Liver (tissue), 9 donors: ENCODE measurements around the gene IWS1. TPM values are rescaled to one million over a fixed set of nuclear protein-coding genes. Genes with fewer than 3 reads are reported as not detected.

Experiments
- DNase-seq: peaks from one replicate; pipeline ENCODE4 v3.0.0-alpha.2; 2017; ENCODE audit warnings: low spot score
- H3K27ac ChIP-seq, 2 donors: one replicate each; pipeline ENCODE4 v1.7.0; 2013; ENCODE audit warnings: inconsistent platforms in 2 of 2, low read length in 2 of 2, control low read depth in 1 of 2, low read depth in 1 of 2, mild to moderate bottlenecking in 1 of 2
- H3K27me3 ChIP-seq, 4 donors: one replicate each; pipeline versions ENCODE4 v1.6.1 to v1.7.0; 2013; ENCODE audit warnings: low read length in 3 of 4, inconsistent platforms in 1 of 4, mild to moderate bottlenecking in 1 of 4, moderate library complexity in 1 of 4; ENCODE audit not compliant: control insufficient read depth in 4 of 4, insufficient read depth in 4 of 4
- H3K36me3 ChIP-seq, 4 donors: one replicate each; pipeline versions ENCODE4 v1.6.1 to v1.7.0; 2013; ENCODE audit warnings: low read length in 3 of 4, mild to moderate bottlenecking in 3 of 4, low read depth in 1 of 4, moderate library complexity in 1 of 4; ENCODE audit not compliant: control insufficient read depth in 4 of 4, insufficient read depth in 3 of 4
- H3K4me1 ChIP-seq, 4 donors: one replicate each; pipeline versions ENCODE4 v1.6.1 to v1.7.0; 2013; ENCODE audit warnings: low read length in 3 of 4, mild to moderate bottlenecking in 3 of 4, moderate library complexity in 1 of 4; ENCODE audit not compliant: control insufficient read depth in 4 of 4, insufficient read depth in 4 of 4
- H3K4me3 ChIP-seq, 3 donors: one replicate each; pipeline versions ENCODE4 v1.6.1 to v1.7.0; 2013; ENCODE audit warnings: low read length in 3 of 3, control low read depth in 1 of 3, low read depth in 1 of 3, mild to moderate bottlenecking in 1 of 3
- H3K9ac ChIP-seq, 2 donors: one replicate each; pipeline ENCODE4 v1.7.0; 2013; ENCODE audit warnings: low read length in 2 of 2, mild to moderate bottlenecking in 2 of 2, moderate library complexity in 2 of 2, control low read depth in 1 of 2, low read depth in 1 of 2
- H3K9me3 ChIP-seq, 4 donors: one replicate each; pipeline versions ENCODE4 v1.6.1 to v1.7.0; 2013; ENCODE audit warnings: low read length in 3 of 4; ENCODE audit not compliant: control insufficient read depth in 4 of 4
- EGR1 ChIP-seq, 2 donors: IDR thresholded peaks; 2 replicates each; pipeline ENCODE4 v1.6.1; 2016 to 2018; ENCODE audit warnings: antibody characterized with exemption in 2 of 2, low read depth in 2 of 2
- FOXA1 ChIP-seq: IDR thresholded peaks from 2 replicates; pipeline ENCODE4 v1.6.1; 2016; ENCODE audit warnings: antibody characterized with exemption
- FOXA2 ChIP-seq: IDR thresholded peaks from 2 replicates; pipeline ENCODE4 v1.6.1; 2016; ENCODE audit warnings: antibody characterized with exemption
- HNF4A ChIP-seq, 2 donors: conservative IDR thresholded peaks; 2 replicates each; pipeline ENCODE4 v1.6.1; 2016; ENCODE audit warnings: antibody characterized with exemption in 2 of 2, mild to moderate bottlenecking in 2 of 2
- HNF4G ChIP-seq: IDR thresholded peaks from 2 replicates; pipeline ENCODE4 v1.6.1; 2016; ENCODE audit warnings: antibody characterized with exemption
- NR2F2 ChIP-seq: IDR thresholded peaks from 2 replicates; pipeline ENCODE4 v1.6.1; 2016; ENCODE audit warnings: antibody characterized with exemption
- RAD21 ChIP-seq, 2 donors: IDR thresholded peaks; 2 replicates each; pipeline ENCODE4 v1.6.1; 2016; ENCODE audit warnings: antibody characterized with exemption in 2 of 2, mild to moderate bottlenecking in 2 of 2
- RXRA ChIP-seq, 2 donors: IDR thresholded peaks; 2 replicates each; pipeline ENCODE4 v1.6.1; 2017 to 2018; ENCODE audit warnings: antibody characterized with exemption in 2 of 2, mild to moderate bottlenecking in 1 of 2
- TAF1 ChIP-seq: conservative IDR thresholded peaks from 2 replicates; pipeline ENCODE4 v1.6.1; 2016; ENCODE audit warnings: antibody characterized with exemption, mild to moderate bottlenecking
- YY1 ChIP-seq: IDR thresholded peaks from 2 replicates; pipeline ENCODE4 v1.6.1; 2016; ENCODE audit warnings: antibody characterized with exemption, mild to moderate bottlenecking
- WGBS: extraction: QIAGEN DNeasy Blood & Tissue Kit; methylation state at CpG from one replicate; pipeline ENCODE4 v1.1.7; 2013; 5-methylcytosine and 5-hydroxymethylcytosine counted together
- polyA plus RNA-seq, 2 donors: library from polyadenylated mRNA; stranded (reverse) in 1 of 2; unstranded in 1 of 2; fragments of 200-250 nt in 1 of 2; fragments of >200 nt in 1 of 2; fragmentation: Nextera tagmentation in 1 of 2; extraction: Ambion mirVana in 1 of 2; gene quantifications; one replicate each; pipeline versions ENCODE4 v1.2.1 to v1.2.3, GENCODE V29; 2013 to 2015
- total RNA-seq, 2 donors: library from RNA; depleted of rRNA; stranded (reverse); fragments of >200 nt; gene quantifications; one replicate each; pipeline ENCODE4 v1.2.3, GENCODE V29; 2014
- TF ChIP-seq, protein P1 (sequence below): fragments of 150-350 bp; IDR thresholded peaks from 2 replicates; pipeline ENCODE4 v1.5.1; 2017; ENCODE audit warnings: improper control_type of control experiment, low read depth, low read length; ENCODE audit not compliant: missing input control
- TF ChIP-seq, protein P2 (sequence below): IDR thresholded peaks from 2 replicates; pipeline ENCODE4 v1.6.1; 2016; ENCODE audit warnings: antibody characterized with exemption
- TF ChIP-seq, protein P3 (sequence below): IDR thresholded peaks from 2 replicates; pipeline ENCODE4 v1.6.1; 2016; ENCODE audit warnings: antibody characterized with exemption
- donor health status: healthy.
- donor health status: healthy.
- donor health status: healthy.
- donor health status: healthy.
- donor health status: healthy.

Gene IWS1
- total and polyA plus RNA-seq, 4 donors: 13.0 to 28.9 (median 22.8) TPM

DNA sequence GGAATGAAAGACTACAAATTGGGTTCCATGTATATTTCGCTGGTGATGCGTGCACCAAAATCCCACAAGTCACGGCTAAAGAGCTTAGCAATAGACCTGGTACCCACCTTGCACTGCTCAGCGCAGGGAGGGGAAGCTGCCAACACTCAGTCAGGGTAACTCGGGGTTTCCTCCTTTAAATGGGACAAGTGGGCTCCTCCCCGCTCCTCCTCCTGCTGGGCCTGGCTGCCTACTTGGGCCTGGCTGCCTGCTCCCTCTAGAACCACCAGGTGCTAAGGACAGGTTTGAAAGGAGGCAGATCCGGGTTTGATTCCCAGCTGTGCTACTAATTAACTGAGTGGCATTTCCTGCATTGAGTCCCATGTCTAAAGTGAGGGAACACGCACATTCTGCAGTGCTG is 32.6 kb upstream of the IWS1 start (continued):
- TF ChIP-seq, protein P1, sequence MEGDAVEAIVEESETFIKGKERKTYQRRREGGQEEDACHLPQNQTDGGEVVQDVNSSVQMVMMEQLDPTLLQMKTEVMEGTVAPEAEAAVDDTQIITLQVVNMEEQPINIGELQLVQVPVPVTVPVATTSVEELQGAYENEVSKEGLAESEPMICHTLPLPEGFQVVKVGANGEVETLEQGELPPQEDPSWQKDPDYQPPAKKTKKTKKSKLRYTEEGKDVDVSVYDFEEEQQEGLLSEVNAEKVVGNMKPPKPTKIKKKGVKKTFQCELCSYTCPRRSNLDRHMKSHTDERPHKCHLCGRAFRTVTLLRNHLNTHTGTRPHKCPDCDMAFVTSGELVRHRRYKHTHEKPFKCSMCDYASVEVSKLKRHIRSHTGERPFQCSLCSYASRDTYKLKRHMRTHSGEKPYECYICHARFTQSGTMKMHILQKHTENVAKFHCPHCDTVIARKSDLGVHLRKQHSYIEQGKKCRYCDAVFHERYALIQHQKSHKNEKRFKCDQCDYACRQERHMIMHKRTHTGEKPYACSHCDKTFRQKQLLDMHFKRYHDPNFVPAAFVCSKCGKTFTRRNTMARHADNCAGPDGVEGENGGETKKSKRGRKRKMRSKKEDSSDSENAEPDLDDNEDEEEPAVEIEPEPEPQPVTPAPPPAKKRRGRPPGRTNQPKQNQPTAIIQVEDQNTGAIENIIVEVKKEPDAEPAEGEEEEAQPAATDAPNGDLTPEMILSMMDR: no peak
- TF ChIP-seq FOXA2 (no peak), RAD21 (IDR thresholded peaks at IDR 0.05) (no peak), EGR1 (IDR thresholded peaks at IDR 0.05; ENCODE audit: low read depth in 2 of 2) (no peak), TAF1 (no peak), FOXA1 (no peak)
- TF ChIP-seq, protein P2, sequence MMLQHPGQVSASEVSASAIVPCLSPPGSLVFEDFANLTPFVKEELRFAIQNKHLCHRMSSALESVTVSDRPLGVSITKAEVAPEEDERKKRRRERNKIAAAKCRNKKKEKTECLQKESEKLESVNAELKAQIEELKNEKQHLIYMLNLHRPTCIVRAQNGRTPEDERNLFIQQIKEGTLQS: no peak

DNA sequence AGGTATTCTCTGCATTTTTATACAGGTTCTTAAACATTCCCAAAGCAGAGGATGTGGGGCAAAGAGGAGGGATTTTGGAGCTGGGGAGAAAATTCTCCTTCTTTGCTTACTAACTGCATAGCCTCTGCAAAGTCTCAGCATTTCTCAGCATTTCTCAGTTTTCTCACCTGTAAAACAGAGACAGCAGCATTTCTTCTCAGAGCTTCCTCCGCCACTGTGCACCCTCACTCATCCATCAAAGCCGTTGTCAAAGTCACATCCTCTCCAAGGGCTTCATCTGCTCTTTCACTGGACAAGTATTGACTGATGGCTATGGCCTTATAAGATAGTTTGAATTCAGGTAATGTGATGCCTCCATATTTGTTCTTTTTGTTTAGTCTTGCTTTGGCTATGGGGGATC is 26.6 kb upstream of the IWS1 start:
- 81% methylated on average over 2 of the region's 2 CpGs for WGBS
- no peaks in the 10 kb centered on the region for H3K4me1 ChIP-seq
- DNase-seq: no peak

DNA sequence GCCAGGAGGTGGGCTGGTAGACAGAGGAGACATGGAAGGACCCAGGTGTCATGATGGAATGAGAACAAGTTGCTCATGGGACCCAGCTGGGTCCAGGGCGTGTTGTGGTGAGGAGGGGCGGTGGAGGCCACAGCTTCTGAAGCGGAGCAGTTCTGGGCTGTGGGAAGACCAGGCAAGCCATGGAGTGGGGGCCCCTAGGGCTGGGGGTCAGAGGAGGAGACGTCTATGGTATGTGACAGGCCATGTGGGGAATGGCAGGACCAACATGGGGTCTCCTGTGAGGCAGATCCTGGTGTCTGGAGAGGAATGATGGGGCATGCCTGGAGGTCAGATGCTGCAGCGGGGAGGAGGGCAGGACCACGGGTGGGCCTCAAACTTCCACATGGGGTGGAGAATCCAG is 26.0 kb upstream of the IWS1 start:
- Histone ChIP-seq H3K36me3 (no peaks in the 10 kb centered on the region), H3K9ac (no peak overlapping the region), H3K27ac (no peak overlapping the region), H3K9me3 (no peaks in the 10 kb centered on the region), H3K4me1 (no peaks in the 10 kb centered on the region), H3K4me3 (no peak overlapping the region), H3K27me3 (no peaks in the 10 kb centered on the region)
- DNase-seq: no peak
- TF ChIP-seq TAF1 (no peak), YY1 (no peak), HNF4G (no peak), RXRA (IDR thresholded peaks at IDR 0.05) (no peak)
- 92% methylated on average over 6 of the region's 6 CpGs for WGBS

More for the DNA sequence above, 26.6 kb upstream of the IWS1 start:
- no peaks in the 10 kb centered on the region for H3K27me3 ChIP-seq
- TF ChIP-seq NR2F2 (no peak), RAD21 (IDR thresholded peaks at IDR 0.05) (no peak), FOXA1 (no peak), EGR1 (IDR thresholded peaks at IDR 0.05; ENCODE audit: low read depth in 2 of 2) (no peak), YY1 (no peak), HNF4G (no peak), FOXA2 (no peak), HNF4A (conservative IDR thresholded peaks at IDR 0.05) (no peak)
- TF ChIP-seq, protein P3, sequence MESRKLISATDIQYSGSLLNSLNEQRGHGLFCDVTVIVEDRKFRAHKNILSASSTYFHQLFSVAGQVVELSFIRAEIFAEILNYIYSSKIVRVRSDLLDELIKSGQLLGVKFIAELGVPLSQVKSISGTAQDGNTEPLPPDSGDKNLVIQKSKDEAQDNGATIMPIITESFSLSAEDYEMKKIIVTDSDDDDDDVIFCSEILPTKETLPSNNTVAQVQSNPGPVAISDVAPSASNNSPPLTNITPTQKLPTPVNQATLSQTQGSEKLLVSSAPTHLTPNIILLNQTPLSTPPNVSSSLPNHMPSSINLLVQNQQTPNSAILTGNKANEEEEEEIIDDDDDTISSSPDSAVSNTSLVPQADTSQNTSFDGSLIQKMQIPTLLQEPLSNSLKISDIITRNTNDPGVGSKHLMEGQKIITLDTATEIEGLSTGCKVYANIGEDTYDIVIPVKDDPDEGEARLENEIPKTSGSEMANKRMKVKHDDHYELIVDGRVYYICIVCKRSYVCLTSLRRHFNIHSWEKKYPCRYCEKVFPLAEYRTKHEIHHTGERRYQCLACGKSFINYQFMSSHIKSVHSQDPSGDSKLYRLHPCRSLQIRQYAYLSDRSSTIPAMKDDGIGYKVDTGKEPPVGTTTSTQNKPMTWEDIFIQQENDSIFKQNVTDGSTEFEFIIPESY: no peak
- H3K4me3 ChIP-seq: no peak overlapping the region
- no peaks in the 10 kb centered on the region for H3K36me3 ChIP-seq
- no peak overlapping the region for H3K9ac ChIP-seq
- no peak overlapping the region for H3K27ac ChIP-seq
- no peaks in the 10 kb centered on the region for H3K9me3 ChIP-seq
